GM15510 (cell line): ENCODE results near the gene GLI2.

Source experiments
- POLR2A ChIP-seq: IDR thresholded peaks from 3 replicates; pipeline ENCODE4 v1.6.1; 2011; ENCODE audit warnings: borderline replicate concordance; ENCODE audit not compliant: insufficient read length; ENCODE audit errors: extremely low read depth

Gene GLI2

DNA sequence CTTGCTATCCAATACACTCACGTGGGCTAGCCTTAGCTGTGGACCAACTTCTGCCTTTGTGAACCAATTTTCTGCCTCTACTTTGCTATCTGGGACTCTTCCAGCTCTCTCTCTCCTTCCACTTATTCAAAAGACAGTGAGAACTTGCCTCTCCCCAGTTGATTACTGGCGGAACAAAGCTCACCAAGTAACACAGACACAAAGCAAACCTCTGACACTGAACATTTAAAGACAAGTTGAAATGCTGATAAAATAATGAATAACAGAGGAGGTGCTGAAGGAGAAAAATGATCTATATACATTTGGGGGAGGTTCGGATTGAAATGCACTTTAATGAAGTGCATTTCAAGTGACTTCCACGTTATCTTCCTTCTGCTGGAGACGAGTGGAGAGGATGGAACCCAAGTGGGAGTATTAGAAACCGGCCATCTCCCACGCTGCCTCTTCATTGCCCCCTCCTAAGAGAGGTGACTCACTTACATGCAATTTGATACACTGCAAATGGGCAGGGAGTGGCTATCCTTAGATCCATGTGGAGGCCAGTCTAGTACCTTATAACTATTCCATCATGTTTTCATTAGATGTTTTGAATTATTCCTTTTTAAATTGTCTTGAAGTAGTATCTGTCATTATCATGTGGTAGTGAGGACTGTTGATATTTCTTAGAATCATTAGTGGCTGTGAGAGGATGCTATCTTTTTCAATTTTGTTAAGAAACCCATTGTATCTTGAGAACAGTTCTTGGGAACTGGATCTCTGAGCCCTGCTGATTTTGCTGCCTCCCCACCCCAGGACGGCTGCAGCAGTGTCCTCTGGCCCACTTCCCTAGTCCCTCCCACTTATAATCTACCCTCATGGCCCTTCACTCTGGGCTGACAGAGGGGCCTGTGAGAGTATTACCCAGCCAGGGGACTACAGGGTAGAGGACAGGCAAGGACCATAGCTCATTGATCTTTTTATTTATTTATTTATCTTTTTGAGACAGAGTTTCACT lies 6.0 kb upstream of the GLI2 start:
- TF ChIP-seq POLR2A, result no peak

DNA sequence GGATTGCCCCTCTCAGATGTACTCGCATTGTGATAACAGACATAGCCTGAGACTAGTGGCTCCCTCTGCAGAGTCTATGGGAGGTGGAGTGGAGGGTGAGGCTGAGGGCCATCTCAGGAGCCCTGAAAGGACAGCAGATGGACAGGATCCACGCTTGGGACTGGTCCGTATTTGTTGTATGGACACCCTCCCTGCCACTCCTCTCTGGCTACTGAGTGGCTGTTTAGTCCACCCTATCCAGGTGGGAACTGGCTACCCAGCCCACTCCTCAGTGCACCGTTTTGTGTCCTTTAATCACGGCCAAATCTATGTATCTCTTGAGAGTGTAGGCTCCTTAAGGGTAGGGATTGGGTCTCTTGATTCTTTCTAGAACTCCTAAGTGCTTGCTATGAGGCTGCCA lies 4.5 kb upstream of the GLI2 start:
- TF ChIP-seq POLR2A, result no peak

DNA sequence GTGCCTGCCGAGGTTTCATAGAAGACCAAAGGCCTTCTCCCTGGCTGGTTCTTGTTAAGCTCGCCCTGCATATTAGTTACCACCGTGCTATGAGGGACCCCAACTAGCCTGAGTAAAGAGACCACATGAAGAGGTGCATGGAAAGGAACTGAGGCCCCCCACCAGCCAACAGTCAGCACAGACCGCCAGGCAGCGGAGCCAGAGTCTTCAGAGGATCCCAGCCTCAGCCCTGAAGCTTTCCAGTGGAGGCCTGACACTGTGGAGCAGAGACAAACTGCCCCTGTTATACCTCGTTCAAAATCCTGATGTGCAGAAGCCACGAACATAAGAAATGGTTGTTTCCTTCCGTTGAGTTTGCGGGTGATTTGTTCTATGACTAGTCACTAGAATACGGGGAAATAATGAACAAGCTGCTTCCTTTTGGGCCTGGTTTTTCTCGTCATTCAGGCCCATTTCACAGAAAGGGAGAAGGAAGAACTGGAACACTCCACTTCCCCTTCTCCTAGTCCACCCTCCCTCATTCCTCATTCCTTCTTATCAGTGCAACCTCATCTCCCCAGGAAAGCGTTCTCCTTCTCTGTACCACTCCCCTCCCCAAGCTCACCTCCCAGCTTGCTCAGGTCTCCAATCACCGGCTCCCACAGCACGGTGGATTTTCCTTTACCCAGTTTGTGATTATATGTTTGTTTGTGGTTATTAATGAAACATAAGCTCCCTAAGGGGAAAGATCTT lies 3.0 kb upstream of the GLI2 start:
- no peak for TF ChIP-seq POLR2A

DNA sequence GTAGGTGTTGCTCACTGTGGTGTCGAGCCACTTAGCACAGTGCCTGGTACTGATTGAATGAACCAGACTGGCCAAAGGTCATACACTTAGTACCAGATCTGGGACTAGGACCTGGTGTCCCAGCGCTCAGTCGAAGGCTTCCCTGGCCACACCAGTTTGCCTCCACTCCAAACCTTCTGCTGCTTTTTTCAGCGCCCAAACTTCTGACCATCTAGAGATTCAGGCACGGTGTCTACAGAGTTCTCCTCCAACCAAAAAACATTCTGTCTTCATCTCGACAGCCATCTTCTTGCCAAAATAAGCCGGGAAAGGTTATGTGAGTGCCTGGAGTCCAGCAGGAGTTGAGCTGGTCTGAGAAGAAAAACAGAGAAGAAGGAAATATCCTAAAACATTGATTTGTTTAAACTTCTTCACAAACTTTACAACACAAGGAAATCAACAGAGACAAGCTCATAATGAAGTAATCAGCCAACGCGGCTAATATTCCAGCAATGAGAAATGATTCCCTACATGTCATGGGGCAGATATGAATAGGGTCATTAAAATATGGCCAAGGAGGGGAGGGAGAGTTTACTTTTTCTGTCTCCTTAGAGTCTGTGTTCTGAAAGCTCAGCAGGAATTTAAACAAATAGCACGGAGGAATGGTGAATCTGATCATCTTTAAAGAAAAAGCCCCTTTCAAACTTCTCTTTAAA lies 2.3 kb upstream of the GLI2 start:
- TF ChIP-seq POLR2A, result no peak

DNA sequence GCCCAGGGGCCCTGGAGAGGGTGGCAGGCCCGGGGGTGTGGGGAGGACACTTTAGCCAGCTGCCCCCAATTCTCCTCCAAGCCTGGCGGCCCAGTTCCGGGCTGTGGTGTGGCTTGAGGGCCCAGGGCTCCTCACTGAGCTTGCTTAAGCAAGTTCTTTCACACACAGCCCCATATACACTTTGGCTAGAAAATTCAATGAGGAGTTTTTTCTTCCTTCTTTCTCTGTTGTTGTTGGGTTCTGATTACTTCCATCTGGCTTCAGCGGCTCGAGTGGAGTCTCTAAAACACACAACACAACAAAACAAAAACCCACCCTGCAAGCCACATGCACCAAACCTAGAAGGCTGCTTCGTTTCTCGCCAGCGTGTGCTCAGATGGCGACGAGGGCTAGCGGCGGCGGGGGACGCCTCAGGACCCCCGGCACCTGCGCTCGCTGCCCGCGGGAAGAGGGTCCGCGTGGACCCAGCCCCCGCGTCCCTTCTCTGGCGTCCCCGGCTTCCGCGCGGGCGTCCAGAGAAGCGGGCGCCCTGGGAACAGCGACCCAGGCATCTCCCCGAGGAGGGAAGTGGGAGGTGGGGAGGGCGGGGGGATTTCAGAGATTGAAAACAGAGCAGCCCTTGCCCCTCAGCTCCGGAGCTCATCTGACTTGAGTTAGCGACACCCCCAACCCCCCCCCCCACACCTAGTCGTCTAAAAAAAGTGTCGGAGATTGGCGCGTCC lies 577 bp upstream of the GLI2 start:
- TF ChIP-seq POLR2A, result no peak

DNA sequence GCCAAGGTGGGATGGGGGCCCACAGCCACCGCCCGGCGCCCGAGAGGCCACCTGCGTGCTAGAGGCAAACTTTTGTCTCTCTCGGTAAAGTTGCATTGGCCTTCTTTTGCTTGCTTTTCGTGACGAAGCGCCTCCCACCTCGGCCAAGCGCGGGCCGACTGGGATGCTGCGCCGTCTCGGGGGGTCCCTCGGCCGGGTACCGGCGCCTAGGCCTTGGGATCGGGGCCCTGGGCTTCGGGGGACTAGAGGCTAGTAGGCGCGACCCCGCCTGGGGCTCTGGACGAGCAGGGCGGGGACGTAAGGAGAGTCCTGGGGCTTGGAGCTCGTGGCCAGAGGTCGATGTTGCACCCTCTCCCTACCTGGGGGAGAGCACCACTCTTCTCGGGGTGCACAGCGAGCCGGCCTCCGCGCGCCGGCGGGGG lies 545 bp downstream of the GLI2 start:
- no peak for TF ChIP-seq POLR2A

DNA sequence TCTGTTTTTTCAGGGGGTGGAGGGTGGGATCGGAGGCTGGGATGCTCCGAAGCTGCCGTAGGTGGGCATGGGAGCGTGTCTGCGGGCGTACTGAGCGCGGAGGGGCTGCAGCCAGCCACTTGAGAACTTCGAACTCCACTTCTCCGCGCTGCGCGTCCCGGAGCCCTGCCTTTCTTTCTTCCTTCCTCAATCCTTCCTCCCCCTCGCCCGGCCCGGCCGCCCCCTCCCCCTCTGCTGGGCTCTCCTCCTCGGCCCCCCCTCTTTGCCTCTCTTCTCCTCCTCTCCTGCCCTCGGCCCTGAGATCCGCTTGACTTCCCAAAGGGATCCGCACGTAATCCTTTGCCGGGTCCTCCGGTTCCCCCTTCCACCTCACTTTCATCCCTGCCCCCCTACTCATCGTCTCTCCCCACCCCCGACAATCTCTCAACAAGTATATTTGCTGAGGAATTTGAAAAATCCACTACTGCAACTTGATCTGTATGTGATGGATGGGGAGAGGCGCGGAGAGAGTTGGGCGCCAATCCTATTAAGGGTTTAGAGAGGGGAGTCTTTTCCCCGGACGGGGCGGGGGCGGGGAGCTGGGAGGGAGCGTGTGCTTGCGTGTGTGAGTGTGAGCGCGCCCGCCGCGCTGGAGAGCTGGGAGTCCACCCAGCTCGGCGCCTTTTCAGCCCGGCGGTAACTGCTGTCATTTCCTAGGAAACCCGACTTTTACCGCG lies 1.1 kb downstream of the GLI2 start:
- no peak for TF ChIP-seq POLR2A

DNA sequence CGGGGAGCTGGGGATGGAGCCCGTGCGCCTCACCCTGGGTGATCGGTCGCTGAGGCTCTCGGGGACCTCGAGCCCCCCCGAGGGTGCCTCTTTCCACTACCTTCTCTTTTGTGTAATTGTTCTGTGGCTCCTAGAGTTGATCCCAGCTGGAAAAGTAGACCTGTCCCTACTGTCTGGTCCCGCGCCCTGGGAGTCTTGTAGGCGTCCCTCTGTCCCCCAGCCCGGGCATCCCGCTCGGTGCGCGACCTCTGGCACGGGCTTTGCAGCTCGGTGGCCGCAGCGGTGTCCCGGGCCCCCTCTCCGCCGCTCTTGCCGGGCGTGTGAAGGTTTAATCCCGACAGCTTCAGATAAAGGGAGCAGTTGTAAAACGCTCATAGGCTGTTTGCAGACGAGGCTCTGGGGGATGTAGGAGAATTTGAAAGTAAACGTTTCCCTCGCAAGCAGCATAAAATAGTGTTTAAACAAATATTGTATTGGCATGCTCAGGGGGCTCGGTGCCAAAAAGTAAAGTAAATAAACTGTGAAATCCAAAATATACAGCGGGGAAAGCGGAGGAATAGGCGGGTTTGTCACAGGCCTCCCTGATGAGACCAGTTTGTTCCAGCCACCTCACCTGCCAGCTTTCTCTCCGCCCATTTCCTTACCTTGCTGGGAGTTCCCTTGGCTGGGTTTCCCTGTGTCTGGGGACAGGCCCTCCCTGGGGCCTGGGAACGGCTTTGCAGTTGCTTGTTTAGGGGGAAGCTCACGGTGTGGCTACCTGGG lies 1.9 kb downstream of the GLI2 start:
- no peak for TF ChIP-seq POLR2A

DNA sequence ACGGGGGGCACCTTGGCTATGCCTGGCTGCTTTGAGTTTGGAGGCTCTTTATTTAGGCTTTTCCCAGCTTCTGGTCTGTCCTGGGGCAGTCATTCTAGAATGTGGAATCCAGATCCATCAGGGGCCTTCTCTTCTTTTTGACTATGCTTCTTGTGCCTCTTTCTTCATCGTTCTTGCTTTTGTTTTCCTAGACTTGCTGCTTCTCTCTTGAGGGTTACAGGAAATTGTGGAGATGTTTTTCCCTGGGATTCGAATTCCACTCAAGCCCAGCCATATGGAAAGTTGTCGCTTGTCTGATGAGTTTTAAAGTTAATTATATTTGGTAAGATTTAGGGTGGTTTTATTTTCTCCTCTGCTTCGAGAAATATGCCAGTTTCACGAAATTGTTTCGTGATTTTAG lies 2.4 kb downstream of the GLI2 start:
- TF ChIP-seq POLR2A, result no peak

DNA sequence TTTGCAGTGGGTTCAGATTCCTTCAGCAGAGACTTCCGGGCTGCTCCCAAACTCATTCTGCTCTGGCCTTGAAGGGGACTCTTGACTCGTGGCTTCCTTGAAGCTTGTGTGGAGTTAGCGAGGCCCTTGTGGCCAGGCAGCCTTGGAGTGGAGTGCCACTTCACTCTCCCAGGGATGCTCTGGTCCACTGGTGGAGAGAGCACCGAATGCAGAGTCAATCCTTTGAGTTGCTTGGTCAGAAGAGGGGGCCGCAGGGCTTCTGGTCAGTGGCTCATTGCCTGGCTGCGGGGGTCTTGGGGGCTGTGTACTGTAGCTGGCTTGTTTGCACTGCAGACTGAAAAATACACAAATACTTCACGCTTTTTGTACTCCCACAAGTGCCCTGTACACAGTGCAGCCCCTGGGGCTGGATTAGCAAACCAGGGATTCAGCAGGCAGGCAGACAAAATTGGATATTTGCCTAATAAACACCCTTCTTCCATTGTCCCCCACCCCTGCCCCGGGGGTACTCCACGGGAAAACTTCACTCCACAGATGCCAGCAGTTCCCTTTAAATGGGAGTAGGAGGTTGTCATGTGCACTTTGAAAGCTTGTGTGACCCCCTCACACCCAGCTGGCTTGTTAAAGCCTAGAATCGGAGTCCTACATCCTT lies 3.2 kb downstream of the GLI2 start:
- TF ChIP-seq POLR2A, result no peak

DNA sequence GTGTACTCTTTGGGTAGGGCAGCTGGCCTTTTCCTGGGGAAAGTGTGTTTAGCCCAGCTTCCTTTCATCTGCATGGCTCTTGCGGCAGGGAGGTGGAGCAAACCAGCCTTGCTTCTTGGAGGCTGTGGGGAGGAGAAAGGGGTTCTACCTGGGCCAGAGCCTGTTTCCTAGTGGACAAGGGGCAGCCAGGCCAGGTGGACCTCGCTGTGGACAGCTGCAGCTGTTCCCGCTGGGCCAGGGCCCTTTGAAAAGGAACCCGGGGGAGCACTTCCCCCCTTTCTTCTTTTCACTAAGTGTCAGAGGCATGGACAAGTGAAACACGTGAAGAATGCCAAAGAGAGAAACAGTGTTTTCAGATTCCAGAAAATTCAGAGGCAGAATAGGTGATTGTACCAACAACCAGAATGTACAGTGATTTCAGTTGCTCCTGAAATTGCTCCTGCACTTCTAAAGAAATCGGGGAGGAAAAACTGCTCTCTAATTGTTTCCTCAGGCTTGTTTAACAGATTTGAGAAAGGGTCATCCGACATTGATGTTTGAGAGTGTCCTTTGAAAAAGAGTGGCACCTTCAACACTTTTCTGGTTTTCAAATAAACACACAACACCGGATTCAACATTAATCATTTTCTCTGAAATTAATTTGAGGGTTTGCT lies 3.9 kb downstream of the GLI2 start:
- no peak for TF ChIP-seq POLR2A

DNA sequence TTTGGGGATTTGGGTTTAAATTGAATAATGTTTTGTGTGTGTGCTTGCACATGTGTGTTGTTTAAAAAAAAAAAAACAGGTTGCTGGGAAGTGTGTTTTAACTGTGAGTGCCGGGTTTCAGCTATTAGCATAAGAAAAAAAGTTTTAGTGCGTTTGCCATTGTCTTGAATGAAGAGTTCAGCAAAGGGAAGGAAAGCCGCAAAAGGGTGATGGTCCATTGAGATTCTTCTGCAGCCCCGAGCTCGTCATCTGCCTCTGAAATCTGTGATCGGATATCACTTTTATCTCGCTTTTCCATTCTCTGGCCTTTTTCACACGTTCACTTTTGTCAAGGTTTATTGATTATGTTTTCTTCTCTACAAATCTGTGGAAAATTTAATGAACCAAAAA lies 4.7 kb downstream of the GLI2 start:
- no peak for TF ChIP-seq POLR2A
